HepG2 (cell line): Measurements from ENCODE around the gene OR5AN1.

Experiments used
- CEBPG ChIP-seq: IDR thresholded peaks from 2 replicates; pipeline ENCODE4 v1.6.1; 2016
- RXRA ChIP-seq: sonication (generic); formaldehyde crosslinking; IDR thresholded peaks from 2 replicates; pipeline ENCODE4 v1.5.1; 2020; ENCODE audit warnings: missing genetic modification reagents
- ZNF570 ChIP-seq: sonication (generic); formaldehyde crosslinking; IDR thresholded peaks from 2 replicates; pipeline ENCODE4 v1.4.0; 2020; ENCODE audit warnings: mild to moderate bottlenecking, missing genetic modification reagents, borderline replicate concordance
- TF ChIP-seq, protein P1 (sequence below): sonication (generic); formaldehyde crosslinking; IDR thresholded peaks from 2 replicates; pipeline ENCODE4 v1.5.0; 2020; ENCODE audit warnings: missing genetic modification reagents
- TF ChIP-seq, protein P2 (sequence below): sonication (generic); formaldehyde crosslinking; IDR thresholded peaks from 2 replicates; pipeline ENCODE4 v1.5.0; 2020; ENCODE audit warnings: mild to moderate bottlenecking, missing genetic modification reagents, moderate library complexity

DNA sequence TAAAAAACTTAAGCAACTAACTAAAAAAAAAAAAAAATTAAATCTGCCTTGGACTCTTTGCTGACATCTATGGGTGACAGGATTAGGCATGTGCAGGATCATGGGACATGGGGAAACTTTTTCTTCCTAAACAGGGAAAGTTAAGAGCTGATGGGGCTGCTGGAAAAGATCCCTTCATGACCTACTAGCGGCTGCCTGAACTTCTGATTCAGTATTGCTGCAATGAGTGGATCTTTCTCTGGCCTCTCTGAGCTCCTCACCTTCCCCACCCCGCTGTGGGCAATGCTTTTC lies 42.5 kb downstream of the OR5AN1 start:
- TF ChIP-seq CEBPG (no peak), RXRA (CRISPR knock-in tag) (no peak), ZNF570 (CRISPR knock-in tag) (no peak)
- TF ChIP-seq, protein P1, sequence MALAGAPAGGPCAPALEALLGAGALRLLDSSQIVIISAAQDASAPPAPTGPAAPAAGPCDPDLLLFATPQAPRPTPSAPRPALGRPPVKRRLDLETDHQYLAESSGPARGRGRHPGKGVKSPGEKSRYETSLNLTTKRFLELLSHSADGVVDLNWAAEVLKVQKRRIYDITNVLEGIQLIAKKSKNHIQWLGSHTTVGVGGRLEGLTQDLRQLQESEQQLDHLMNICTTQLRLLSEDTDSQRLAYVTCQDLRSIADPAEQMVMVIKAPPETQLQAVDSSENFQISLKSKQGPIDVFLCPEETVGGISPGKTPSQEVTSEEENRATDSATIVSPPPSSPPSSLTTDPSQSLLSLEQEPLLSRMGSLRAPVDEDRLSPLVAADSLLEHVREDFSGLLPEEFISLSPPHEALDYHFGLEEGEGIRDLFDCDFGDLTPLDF (CRISPR knock-in tag), result no peak
- TF ChIP-seq, protein P2, sequence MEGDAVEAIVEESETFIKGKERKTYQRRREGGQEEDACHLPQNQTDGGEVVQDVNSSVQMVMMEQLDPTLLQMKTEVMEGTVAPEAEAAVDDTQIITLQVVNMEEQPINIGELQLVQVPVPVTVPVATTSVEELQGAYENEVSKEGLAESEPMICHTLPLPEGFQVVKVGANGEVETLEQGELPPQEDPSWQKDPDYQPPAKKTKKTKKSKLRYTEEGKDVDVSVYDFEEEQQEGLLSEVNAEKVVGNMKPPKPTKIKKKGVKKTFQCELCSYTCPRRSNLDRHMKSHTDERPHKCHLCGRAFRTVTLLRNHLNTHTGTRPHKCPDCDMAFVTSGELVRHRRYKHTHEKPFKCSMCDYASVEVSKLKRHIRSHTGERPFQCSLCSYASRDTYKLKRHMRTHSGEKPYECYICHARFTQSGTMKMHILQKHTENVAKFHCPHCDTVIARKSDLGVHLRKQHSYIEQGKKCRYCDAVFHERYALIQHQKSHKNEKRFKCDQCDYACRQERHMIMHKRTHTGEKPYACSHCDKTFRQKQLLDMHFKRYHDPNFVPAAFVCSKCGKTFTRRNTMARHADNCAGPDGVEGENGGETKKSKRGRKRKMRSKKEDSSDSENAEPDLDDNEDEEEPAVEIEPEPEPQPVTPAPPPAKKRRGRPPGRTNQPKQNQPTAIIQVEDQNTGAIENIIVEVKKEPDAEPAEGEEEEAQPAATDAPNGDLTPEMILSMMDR (CRISPR knock-in tag), result no peak
